ENCODE measurements around the gene ABI1.

- TF ChIP-seq ZFY (CRISPR knock-in tag; IDR thresholded peaks at IDR 0.05) (no peak), BHLHE40 (IDR thresholded peaks at IDR 0.05; ENCODE audit: low read length) (no peak), UBTF (CRISPR knock-in tag; IDR thresholded peaks at IDR 0.05) (no peak), TARDBP (CRISPR knock-in tag; IDR thresholded peaks at IDR 0.05) (no peak), ZNF362 (CRISPR knock-in tag; IDR thresholded peaks at IDR 0.05; ENCODE audit: borderline replicate concordance) (no peak), ZBTB33 (CRISPR knock-in tag; IDR thresholded peaks at IDR 0.05) (no peak), POLR2A (IDR thresholded peaks at IDR 0.05; ENCODE audit: insufficient read depth in 1 of 2, low read depth in 2 of 2, low read length in 2 of 2) (no peak), HDAC2 (CRISPR knock-in tag; IDR thresholded peaks at IDR 0.05) (no peak)
- TF ChIP-seq, protein P1, sequence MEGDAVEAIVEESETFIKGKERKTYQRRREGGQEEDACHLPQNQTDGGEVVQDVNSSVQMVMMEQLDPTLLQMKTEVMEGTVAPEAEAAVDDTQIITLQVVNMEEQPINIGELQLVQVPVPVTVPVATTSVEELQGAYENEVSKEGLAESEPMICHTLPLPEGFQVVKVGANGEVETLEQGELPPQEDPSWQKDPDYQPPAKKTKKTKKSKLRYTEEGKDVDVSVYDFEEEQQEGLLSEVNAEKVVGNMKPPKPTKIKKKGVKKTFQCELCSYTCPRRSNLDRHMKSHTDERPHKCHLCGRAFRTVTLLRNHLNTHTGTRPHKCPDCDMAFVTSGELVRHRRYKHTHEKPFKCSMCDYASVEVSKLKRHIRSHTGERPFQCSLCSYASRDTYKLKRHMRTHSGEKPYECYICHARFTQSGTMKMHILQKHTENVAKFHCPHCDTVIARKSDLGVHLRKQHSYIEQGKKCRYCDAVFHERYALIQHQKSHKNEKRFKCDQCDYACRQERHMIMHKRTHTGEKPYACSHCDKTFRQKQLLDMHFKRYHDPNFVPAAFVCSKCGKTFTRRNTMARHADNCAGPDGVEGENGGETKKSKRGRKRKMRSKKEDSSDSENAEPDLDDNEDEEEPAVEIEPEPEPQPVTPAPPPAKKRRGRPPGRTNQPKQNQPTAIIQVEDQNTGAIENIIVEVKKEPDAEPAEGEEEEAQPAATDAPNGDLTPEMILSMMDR (CRISPR knock-in tag; IDR thresholded peaks at IDR 0.05) = no peak
Observed at GRCh38 chr10:26858707-26859034, 2.1 kb downstream of the ABI1 start.
